ENCODE data around the gene CDKN2B-AS1.

GRCh38 chr9:22065431-22066200, 71.0 kb downstream of the CDKN2B-AS1 start:
- TF ChIP-seq CTCF (IDR thresholded peaks at IDR 0.05) (no peak), POLR2A (IDR thresholded peaks at IDR 0.05) (no peak)
